ENCODE data around the gene KCNK15.

DNA sequence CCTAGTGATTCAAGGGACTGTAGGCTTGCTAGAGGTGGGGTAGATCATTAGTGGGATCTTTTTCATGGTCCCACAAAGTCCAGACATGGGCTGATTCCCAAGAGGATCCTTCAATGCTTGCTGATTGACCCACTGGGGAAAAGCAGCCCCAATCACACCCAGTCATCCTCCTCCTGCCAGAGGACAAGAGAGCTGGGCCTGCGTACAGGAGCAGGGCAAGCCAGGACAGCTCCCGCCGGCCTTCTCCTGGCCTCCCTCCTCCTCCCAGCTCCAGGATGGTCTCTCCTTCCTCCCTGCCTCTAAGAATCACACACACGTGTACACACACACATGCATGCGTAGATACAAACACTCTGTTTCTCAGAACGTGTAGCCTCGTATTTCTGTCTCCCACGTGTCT is 27.0 kb downstream of the KCNK15 start:
- TF ChIP-seq, protein P1, sequence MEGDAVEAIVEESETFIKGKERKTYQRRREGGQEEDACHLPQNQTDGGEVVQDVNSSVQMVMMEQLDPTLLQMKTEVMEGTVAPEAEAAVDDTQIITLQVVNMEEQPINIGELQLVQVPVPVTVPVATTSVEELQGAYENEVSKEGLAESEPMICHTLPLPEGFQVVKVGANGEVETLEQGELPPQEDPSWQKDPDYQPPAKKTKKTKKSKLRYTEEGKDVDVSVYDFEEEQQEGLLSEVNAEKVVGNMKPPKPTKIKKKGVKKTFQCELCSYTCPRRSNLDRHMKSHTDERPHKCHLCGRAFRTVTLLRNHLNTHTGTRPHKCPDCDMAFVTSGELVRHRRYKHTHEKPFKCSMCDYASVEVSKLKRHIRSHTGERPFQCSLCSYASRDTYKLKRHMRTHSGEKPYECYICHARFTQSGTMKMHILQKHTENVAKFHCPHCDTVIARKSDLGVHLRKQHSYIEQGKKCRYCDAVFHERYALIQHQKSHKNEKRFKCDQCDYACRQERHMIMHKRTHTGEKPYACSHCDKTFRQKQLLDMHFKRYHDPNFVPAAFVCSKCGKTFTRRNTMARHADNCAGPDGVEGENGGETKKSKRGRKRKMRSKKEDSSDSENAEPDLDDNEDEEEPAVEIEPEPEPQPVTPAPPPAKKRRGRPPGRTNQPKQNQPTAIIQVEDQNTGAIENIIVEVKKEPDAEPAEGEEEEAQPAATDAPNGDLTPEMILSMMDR (IDR thresholded peaks at IDR 0.05): no peak
- no peak for TF ChIP-seq POLR2A (IDR thresholded peaks at IDR 0.05)

Measured in Peyer's patch (tissue), 4 donors.